Activated CD8-positive, alpha-beta memory T cell treated with anti-CD3 and anti-CD28 coated beads for 4 hours (primary cell): ENCODE measurements around the gene RPL29.

Experiments used
- DNase-seq, 2 donors: peaks; one replicate each; pipeline ENCODE4 v3.0.0-alpha.2; 2020; ENCODE audit warnings: low read depth in 2 of 2

Gene RPL29

DNA sequence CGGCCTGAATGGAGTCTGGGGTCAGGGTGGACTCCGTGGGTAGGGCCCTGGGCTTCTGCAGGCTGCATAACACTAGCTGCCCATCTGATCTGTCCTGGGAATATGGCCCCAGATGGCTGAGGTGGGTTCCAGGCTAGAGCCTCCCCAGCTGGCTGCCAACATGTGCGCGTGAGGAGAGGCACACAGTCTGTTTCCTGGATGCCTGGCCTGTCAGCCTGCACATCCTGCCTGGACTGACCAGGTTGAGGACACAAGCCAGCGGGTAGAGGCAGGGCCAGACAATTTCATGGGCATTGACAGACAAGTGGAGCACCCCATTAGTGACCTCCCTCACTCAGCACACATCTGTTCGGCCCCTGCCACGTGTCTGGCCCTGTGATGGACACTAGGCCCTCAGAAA lies 29.8 kb upstream of the RPL29 start:
- no peak for DNase-seq

DNA sequence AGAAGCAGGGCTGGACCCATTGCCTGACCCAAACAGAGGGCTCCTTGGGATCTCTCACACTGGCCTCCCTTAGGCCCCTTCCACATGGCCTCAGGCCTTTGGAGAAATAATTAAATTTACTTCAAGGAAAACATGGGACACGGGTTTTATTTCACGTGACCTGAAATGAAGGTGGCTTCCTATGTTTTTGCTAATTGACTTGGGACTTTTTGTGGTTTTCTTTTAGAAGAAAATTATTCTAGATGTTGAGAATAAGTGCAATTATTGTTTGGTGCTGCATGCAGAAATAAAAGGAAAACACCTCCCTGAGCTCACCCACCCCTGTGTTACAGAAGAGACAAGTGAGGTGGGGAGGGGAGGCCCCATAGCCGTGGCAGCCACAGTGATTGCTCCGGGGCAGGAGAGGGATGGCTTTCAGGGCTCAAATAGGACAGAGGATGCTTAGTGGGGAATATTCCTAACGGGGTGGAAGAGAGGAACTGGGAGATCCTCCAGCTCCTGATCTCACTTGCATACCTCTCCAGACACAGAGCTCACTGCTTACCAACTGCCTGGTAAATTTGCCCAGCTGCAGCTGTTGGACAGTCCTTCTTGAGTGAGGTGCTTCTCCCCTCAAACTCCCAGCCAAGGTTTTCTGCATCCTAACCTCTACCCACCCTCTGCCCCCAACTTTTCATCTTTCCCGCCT lies 29.2 kb upstream of the RPL29 start:
- DNase-seq: no peak

DNA sequence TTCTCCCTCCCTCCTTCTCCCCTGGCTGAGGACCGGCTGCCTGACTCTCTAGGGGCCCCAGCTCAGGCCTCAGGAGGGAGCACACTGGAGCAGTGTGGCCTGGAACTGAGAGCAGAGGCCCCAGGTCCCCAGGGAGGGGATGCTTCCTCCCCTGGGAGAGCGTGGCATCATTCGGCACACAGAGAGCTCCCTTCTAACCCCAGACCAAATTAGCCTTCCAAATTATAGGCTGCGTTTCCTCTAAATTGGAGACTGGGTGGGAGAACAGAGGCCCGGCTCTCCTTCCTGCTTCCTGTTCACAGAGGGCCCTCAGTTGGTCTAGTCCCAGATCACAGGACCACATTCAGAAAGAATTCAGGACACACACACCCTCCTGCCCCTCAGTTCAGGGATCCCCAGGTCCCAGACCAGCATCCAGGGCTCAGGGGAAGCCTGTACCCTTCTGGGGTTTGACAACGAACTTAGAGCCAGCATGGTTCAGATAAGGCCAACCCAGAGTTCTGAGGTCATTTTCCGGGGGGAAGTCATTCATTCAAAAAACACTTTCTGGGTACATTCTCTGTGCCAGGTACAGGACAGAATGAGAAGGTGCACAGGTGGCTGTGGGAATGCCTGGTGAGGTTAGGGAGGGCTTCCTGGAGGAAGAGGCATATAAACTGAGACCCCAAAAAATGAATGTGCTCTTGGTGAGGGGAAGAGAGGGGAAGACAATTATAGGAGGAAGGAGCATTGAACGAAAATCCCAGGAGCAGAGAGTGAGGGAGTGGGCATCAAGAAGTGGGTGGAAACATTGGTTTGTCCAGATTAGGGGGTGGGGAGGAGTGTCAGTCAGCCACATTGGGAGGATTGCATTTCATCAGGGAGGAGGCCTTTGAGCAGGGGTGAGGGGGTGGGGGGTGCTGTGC lies 28.4 kb upstream of the RPL29 start:
- DNase-seq: no peak

DNA sequence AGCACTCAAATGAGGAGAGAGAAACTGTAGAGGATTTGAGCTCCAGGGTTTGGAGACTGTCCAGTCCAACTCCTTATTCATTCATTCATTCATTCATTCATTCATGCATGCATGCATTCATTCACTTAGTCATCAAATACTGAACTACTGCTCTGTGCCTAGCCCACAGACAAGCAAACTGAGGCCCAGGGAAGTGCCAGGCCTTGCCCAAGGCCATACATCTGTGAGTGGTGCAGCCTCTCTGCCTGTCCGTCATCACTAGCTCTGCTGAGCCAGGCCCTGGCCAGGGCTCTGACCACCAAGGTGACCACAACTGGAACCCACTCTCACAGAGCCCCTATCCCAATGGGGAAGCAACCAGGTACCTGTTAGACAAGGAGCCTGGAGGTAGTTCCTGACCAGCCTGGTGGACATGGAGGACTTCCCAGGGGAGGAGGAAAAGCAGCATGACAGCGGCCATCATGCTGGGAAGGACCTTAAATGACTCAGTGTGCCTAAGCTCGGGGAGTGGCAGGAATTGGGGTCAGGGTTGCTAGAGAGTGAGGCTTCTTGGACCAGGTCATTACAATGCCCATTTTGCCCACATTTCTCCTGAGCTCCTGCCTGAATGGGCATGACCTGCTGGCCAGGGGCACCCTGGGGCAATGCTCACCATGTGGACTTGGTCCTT lies 27.5 kb upstream of the RPL29 start:
- DNase-seq: no peak

DNA sequence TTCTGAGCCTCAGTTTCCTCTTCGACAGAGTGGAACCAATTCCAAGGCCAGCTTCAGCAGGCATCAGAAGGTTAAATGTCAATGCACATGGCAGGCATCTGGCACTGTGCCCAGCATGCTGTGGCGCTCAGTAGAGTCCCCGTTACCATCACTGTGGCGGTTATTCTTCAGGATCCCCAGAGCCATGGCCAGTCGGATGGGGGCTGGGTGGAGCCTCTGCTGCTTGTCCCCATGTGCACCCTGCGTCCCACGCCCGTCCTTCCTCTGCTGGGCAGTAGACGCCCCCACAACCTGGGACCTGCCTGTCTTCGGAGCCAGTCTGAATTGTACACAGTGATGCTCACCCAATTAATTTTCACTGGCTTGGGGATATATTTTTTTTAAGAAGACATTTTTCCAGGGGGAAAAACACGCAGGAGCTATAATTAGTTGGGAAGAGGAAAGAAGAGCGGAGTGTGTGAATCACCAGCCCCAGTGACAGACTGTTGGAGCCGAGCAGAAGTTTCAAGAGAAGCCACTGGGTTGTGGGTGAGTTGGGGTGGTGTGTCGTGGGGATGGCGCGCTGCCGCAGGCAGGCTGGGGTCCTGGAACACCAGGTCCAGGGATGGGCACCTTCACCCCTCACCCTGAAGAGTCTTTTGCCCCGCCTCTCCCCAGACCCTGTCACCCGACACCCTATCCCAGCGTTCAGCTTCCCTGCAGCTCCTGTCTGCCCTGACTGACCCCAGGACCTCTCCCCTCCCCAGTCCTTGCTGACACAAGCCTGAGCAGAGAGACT lies 26.8 kb upstream of the RPL29 start:
- no peak for DNase-seq

DNA sequence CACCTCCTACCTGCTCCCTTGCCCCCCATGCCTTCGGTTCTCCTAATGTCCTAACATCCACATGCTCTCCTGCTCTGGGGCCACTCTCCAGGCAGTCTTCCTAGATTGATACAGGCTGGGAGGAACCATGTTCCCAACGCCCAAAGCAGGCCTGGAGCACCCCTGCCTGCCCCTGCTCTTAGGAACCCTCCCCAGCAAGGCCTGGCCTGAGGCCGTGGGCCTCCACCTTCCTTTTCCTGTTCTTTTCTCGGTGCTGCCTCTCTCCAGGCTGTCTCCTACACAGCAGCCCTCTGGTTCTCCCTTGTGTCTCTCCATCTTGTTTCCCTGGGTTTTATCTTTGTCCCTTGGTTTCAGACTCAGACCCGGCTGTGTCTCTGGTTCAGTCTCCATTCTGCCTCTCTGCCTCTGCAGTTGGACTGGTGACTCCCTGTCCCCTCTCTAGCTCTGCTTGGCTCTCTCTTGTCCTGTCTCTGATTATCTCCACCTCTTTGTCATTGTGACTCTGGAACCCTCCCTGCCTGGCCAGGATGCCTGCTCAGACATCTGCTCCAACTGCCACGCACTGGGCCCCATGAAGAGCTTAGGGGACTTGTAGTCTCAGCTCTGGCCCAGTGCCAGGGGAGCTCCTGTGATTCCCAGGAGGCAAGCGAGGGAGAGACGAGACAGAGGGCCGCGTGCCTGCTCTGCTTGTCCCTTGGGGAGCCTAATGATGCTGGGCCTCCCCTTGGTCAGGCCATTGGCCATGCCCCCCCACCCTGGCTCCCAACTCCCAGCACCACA lies 26.0 kb upstream of the RPL29 start:
- DNase-seq: no peak

DNA sequence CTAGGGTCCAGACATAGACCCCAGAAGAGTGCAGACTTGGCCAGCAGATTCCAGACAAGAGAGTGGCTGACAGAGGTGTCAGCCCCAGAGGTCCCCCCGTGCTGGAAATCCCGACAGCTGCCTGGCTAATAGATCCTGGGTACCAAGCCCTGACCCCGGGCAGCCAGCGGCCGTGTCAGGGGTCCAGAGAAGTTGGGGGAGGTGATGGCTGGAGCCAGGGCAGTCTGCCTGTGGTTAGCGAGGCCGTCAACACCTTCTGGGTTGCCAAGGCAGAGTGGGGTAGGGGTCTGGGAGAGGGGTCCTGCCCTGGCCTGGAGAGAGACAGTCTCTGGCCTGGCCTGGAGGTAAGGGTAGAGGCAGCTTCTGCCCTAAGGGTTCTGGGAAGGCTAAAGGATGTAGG lies 25.1 kb upstream of the RPL29 start:
- no peak for DNase-seq

DNA sequence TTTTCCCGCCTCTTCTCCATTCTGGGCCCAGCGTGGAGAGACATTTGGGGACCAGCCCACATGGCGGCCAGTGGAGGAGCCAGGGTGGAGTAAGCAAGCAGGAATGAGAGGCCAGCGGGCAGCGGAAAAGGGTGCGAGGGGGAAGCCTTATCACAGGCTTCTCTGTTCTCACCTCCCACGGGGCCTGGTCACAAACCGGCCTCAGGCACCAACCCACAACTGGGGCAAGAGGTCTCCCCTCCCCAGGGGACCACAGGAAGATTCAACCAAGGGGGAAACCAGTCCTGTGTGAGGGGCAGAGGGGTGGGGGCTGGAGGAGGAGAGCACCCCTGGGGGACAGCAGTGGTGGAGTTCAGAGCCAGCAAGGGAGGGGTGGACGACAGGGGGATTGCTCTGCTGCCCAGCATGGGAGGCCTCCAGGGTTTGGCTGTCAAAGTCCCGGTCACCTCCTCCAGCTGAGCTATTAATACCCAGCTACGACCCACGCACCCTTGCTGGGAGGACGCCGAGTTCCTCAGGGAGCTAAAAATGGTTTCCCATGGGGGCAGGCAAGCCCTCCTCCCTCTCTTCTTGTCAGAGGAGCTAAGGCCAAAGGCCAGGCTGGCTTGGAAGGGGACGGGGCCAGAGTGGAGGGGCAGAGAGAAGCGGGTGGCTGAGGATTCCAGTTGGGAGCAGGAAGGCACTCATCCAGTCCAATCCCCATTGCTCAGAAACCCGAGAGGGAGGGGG lies 23.8 kb upstream of the RPL29 start:
- no peak for DNase-seq

DNA sequence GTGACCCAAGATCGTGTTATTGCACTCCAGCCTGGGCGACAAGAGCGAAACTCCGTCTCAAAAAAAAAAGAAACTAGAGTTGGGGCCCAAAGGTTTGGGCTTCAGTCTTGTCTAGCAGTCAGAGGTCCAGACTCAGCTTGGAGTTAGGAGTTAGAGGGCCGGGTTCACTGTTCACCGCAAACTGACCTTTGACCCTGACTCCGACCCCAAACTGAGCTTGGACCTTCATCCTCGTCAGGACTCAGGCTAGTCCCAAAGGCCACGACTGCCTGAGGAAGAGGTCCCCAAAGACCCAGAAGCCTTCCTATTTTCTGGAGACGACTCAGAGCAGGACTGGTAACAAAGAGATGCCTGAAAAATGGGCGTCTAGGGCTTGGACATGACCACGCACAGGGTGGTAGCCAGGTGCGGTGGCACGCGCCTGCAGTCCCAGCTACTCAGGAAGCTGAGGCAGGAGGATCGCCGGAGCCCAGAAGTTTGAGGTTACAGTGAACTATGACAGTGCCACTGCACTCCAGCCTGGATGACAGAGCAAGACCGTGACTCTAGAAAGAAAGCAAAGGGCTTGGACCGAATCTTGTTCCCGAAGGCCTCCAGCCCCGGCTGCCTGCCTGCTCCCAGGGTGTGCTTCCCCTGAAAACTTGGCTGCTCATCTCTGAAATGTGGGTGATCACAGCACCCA lies 22.8 kb upstream of the RPL29 start:
- DNase-seq: no peak

DNA sequence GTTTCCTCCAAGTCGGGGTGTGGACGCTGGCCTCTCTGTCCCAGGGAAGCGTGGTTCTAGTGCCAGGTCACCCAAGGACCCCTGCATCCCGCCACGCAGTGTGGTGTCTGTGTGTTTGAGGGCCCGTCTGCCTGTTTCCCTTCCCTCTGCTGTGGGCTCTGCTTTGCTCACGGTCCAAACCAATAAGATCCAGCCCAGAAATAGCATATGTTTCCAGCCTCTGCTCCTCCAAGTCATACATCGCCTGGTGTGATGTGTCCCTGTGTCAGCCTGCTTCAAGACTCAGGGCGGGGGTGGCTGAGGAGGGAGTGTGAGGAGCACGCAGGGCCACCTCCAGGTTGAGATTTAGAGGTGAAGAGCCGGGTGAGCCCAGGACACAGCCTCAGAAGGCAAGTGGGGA lies 21.9 kb upstream of the RPL29 start:
- DNase-seq: no peak

DNA sequence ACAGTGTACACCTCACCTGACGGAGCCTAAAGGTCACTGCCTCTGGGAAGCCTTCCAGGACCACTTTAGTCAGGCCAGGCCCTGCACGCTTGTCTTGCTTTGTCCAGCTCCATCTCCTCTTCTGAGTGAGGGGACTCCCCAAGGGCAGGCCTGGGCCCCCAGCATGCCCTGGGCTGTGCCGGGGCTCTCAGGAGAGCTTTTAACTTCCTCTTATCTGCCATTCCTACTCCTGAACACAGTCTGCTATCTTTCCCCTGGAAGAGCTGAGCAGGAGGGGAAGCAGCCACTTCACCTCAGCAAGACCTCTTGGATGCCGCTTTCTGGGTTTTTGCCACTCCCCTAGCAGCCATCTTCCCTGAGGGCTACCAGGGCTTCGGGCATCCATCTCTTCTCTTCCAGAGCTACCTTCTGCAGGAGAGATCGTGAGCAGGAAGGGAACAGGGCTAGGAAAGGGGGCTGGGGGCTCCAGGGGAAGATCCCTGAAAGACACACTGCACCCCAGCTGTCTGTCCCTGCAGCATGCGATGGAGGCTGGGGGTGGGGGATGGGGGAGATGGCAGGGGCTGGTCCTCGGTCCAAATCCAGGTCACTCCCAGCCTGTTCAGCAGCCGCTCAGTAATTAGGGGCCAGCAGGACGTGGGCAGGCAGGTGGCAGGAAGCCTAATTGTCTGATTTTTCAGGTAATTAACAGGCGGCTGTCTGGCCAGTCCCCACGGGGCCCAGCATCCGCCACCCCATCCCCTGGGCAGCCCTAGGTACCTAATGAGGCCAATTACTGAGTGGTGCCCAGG lies 19.9 kb upstream of the RPL29 start:
- DNase-seq: no peak

DNA sequence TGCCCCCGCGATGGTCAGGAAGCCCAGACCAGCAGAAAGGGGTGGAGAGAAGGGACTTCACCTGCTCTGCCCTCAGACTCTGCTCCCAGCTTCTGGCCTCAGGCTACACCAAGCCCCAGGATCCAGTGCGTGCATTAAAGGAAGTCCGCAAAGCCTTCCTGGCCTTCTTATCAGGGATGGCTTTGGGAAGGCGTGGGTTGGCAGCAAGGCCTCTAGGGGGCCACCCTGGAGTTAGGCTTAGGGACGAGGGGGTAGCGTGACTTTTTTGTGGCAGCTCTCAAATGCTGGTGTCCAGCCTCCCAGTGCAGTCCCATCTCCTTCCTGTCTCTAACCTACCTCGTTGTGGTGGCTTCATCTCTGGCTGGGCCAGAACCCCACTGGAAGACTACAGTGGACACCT lies 18.9 kb upstream of the RPL29 start:
- DNase-seq: no peak

DNA sequence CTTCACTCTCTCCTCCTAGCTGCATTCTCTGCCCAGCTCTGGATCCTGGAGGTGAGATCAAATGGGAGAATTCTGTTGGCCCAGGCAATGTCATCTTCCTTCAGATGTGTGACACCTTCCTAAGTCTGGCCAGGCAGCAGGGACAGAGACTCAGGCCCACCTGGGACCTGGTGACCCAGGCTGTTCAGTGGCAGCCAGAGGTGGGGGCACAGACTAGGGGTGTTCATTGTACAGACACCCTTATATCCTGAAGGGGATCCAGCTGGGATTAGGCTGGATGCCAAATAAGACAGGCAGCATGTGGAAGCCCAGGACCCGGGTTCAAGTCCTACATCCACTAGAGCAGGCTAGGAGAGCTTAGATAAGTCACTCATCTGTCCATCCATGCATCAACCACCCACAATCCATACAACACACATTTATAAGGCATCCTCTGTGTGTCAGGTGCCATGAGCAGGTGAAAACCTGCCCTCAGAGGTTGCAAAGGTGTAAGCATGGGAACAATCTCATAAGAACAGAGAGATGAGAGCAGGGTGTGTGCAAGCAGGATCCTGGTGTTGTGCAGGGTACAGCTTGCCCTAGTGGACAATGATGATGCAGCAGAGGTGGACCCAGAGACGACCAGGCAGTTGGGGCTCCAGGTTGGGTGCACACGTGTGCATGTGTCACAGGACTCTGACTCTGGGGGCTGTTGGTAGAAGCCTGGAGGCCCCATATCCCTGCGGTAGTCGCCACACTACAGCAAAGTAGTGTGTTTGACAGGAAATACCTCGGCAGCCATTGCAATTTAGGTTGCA lies 18.3 kb upstream of the RPL29 start:
- no peak for DNase-seq

DNA sequence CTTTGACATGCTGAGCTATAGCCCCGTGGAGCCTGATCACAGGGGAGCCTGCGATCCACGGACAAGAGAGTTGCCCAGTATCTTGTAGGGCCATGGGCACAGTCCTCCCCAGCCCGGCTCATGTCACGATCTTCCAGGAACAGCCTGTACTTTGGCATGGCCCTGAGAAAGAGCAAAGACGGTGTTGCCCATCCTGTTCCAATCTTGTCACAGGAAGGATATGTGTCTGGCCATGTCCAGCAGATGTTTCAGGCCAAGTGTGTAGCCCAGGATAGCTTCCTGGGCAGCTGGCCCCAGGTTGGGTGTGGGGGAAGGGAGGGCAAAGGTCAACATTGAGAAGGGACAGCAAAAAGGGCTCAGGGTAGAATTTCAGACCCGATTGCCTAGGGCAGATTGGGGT lies 17.0 kb upstream of the RPL29 start:
- no peak for DNase-seq

DNA sequence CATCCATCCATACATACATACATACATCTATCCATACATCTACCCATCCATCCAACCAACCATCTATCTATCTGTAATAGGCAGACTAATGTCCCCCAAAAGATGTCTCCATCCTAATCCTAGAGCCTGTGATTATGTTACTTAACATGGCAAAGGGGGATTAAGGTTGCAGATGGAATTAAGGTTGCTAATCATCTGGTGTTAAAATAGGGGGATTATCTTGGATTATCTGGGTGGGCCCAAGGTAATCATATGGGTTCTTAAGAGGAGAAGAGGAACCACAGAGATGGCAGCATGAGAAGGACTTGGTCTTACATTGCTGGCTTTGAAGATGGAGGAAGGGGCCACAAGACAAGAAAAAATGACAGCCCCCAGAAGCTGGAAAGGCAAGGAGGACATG lies 14.7 kb upstream of the RPL29 start:
- DNase-seq: no peak

DNA sequence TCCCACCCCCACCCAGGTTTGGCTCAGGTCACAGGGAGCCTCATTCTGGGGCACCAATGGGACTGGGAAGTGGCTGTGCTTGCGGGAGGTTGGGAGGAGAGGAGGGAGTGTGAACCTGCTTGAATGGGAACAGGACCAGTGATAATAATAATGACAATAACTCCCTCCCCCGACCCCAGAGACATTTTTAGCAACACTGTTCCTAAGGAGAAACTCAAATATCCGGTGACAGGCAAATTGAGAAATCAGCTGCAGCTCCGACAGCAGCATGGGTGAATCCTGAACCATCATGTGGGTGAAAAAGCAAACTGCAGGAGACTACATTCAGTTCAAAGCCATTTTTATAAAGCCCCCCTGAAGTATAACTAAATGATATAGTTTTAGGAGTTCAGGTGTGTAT lies 11.6 kb upstream of the RPL29 start:
- DNase-seq: no peak

DNA sequence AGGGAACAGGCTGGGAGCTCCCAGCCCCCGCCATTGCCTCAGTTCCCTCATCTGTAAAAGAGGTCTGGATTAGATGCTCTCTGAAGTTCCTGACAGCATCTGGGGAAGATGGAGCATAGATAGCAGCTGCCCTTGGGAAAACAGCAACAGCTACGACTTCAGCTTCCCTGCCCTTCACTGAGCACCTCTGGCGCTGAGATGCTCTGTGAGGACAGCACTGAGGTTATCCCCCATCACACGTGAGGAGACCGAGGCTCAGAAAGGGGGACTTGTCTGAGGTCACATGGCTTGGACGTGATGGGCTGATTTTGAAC lies 11.1 kb upstream of the RPL29 start:
- no peak for DNase-seq

DNA sequence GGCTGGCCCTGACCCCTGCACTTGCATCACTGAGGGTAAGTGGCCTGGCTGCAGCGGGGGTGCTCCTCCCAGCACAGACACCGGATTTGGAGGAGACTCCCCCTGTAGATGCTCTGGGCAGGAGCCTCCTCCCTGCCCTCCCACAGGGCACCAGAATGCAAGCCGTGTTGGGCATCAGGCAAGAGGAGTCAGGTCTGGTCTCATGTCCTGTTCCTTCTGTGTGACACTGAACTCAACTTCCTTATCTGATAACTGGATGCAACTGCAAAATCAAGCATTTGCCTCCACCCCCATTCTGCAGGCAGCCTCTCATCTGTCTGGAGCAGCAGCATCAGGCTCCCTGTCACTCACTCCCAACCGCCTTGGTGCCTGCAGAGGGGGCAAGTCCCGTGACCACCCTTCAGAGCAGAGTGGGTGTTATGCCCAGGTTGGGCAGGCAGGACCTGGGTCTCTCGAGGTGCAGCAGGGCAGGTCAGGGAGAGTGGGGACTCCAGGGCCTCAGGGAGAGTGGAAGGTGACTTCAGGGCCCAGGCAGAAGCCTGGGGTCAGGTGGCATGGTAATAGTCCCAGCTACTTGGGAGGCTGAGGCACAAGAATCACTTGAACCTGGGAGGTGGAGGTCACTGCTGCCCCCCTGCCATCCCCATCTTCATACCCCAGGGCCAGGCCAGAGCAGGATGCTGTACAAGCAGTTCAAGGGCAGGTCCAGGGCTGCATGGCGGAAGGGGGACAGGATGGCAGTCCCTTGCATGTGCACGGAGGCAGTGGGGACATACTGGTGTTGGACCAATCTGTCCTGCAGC lies 10.5 kb upstream of the RPL29 start:
- DNase-seq: no peak
